SK-N-MC (cell line): ENCODE data around the gene ZNF319.

Experiments used
- DNase-seq: peaks from one replicate; pipeline ENCODE4 v3.0.0-alpha.2; 2011; ENCODE audit warnings: low read depth, low spot score
- H3K27ac ChIP-seq: fragments of 200-600 bp; sonication (generic); 2 replicates; pipeline ENCODE4 v1.5.1; 2016; ENCODE audit warnings: mixed run types
- H3K36me3 ChIP-seq: fragments of 200-600 bp; sonication (generic); 2 replicates; pipeline ENCODE4 v1.6.1; 2017; ENCODE audit warnings: antibody characterized with exemption, low read length, mixed read lengths; ENCODE audit not compliant: insufficient read depth
- H3K4me3 ChIP-seq: fragments of 200-600 bp; sonication (generic); 2 replicates; pipeline ENCODE4 v1.5.1; 2016
- H3K9ac ChIP-seq: fragments of 200-600 bp; sonication (generic); 2 replicates; pipeline ENCODE4 v1.8.0; 2017; ENCODE audit warnings: mixed run types, mixed read lengths; ENCODE audit not compliant: insufficient read length
- H3K9me3 ChIP-seq: fragments of 200-600 bp; sonication (generic); 2 replicates; pipeline ENCODE4 v1.6.1; 2017; ENCODE audit warnings: low read depth, mild to moderate bottlenecking, antibody characterized with exemption, low read length, moderate library complexity, mixed read lengths
- EZH2 ChIP-seq: fragments of 200-600 bp; sonication (generic); IDR thresholded peaks from one replicate; pipeline ENCODE4 v1.6.1; 2017; ENCODE audit warnings: antibody characterized with exemption
- FOXP2 ChIP-seq: optimal IDR thresholded peaks from 2 replicates; pipeline ENCODE3; 2011; ENCODE audit warnings: mild to moderate bottlenecking, moderate library complexity; ENCODE audit not compliant: insufficient read depth; ENCODE audit errors: extremely low read length, control extremely low read depth
- POLR2AphosphoS5 ChIP-seq: IDR thresholded peaks from 2 replicates; pipeline ENCODE4 v1.6.1; 2012; ENCODE audit warnings: mild to moderate bottlenecking, low read depth, low read length, borderline replicate concordance

The ZNF319 gene

DNA sequence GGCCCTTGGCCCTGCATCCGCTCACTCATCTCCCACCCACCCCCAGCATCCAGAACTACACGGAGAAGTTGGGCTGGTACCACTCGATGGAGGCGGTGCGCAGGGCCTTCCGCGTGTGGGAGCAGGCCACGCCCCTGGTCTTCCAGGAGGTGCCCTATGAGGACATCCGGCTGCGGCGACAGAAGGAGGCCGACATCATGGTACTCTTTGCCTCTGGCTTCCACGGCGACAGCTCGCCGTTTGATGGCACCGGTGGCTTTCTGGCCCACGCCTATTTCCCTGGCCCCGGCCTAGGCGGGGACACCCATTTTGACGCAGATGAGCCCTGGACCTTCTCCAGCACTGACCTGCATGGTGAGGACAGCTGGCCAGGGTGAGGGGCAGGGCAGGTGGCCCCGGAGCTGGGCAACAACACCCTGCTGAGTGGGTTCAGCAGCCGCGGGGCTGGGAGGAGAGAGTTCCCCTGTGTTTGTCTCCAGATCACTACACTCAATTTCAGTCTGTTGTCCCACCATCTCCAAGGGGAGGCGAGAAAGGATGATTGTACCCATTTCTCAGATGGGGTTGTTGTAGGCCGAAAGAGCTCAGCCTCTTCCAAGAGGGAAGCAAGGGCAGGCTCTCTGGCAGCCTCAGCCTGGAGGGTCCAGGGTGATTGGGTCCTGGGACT lies 39.5 kb upstream of the ZNF319 start:
- no peak for TF ChIP-seq FOXP2
- Histone ChIP-seq H3K9me3 (no peaks in the 10 kb centered on the region), H3K4me3 (no peak overlapping the region), H3K27ac (no peak overlapping the region), H3K36me3 (no peaks in the 10 kb centered on the region), H3K9ac (no peak overlapping the region)
- no peak for DNase-seq

DNA sequence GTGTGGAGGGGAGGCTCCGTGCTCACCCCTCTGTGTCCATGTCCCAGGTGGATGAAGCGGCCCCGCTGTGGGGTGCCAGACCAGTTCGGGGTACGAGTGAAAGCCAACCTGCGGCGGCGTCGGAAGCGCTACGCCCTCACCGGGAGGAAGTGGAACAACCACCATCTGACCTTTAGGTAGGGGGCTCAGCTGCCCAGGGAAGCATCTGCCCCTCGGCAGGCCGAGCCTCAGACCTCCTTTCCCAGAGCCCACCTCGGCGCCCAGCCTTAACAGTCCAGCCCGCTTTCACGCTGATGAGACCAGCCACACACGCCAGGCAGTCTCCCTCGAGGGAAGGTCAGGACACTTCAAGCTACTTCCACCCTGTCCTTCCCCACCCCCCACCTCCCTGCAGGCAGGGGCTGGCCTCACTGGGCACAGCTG lies 37.8 kb upstream of the ZNF319 start:
- no peaks in the 10 kb centered on the region for H3K36me3 ChIP-seq
- H3K4me3 ChIP-seq: no peak overlapping the region
- H3K9me3 ChIP-seq: no peaks in the 10 kb centered on the region
- DNase-seq: no peak
- TF ChIP-seq POLR2AphosphoS5: no peak
- no peak for TF ChIP-seq FOXP2
- TF ChIP-seq EZH2: no peak
- H3K9ac ChIP-seq: no peak overlapping the region
- no peak overlapping the region for H3K27ac ChIP-seq

DNA sequence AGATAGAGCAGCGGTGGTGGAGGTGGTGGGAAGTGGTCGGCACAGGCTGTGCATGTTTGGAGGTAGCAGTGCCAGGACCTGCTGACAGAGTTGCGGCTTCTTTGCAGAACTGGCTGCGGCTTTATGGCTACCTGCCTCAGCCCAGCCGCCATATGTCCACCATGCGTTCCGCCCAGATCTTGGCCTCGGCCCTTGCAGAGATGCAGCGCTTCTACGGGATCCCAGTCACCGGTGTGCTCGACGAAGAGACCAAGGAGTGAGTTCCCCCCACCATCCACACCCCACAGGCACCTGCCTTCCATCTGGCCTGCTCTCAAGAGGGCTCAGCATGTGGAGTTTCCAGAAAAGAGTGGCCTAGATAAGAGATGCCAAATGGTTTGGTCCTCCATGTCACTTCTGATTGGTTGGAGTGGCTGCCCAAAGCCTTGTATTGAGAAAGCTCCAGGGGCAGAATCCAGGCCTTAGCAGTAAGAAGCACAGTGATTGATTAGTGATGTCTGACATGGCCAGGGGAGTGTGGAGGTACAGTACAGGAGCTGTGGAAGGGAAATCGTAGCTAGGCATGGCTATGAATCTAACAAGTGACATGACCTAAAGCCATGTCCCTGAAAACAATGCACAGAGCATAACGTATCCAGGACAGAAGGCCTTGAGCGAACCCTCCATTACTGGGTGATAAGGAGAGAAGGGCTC lies 37.0 kb upstream of the ZNF319 start:
- no peak for DNase-seq
- Histone ChIP-seq H3K4me3 (no peak overlapping the region), H3K36me3 (no peaks in the 10 kb centered on the region), H3K9me3 (no peaks in the 10 kb centered on the region), H3K9ac (no peak overlapping the region), H3K27ac (no peak overlapping the region)
- no peak for TF ChIP-seq POLR2AphosphoS5
- TF ChIP-seq FOXP2: no peak
- TF ChIP-seq EZH2: no peak

DNA sequence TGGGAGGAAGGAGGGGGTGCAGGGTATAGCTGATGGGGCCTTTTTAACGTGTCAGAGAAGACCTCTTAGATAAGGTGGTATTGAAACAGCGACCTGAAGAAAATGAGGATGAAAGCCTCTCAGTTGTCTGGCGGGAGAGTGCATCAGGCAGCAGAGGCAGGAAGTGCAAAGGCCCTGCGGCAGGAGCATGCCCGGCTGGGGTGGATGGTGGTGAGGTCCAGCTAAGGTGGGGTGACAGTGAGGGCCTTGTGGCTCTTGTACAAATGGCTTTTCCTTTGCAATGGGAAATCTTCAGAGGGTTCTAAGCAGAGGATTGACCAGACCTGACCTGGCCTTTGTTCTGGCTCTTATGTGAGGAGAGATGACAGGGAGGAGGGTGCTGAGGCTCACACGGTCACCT lies 36.5 kb upstream of the ZNF319 start:
- DNase-seq: no peak
- no peak overlapping the region for H3K27ac ChIP-seq
- H3K4me3 ChIP-seq: no peak overlapping the region
- no peaks in the 10 kb centered on the region for H3K36me3 ChIP-seq
- no peaks in the 10 kb centered on the region for H3K9me3 ChIP-seq
- no peak overlapping the region for H3K9ac ChIP-seq
- TF ChIP-seq EZH2 (no peak), POLR2AphosphoS5 (no peak), FOXP2 (no peak)

DNA sequence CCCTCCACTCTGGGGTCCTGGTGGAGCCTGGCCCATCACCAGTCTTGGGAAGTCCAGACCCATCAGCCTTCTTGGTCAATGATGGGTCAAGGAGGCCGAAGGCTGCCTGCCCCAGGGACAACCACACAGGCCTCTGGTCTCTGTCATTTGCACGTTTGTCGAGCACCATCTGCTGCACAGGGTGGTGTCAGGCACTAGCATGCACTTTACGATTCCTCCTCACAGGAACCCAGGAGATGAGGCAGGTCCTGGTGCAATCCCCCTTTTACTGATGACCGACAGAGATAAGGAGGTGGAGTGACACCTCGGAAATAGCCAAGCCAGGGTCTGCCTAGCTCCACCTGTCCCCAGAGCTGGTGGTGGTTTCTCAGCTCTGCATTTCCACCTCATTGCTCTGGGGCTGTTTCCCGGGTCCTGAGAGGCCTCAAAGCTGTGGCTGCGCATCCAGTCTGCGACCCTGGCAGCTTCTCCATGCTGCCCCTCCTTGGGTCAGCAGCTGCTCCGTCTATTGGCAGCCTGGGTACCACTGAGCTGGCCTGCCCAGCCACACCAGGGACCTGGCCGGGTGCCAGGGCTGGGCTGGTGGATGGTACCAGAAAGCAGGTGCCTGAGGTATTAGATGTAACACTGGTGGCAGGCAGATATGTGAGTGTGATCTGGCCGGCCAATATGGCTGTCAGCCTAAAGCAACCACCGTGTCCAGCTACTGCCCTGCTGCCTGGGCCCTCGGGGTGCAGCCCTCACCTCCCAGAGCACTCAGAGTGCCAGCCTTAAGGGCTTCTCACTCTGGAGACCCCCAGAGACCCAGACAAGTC lies 35.1 kb upstream of the ZNF319 start:
- no peak overlapping the region for H3K27ac ChIP-seq
- H3K9ac ChIP-seq: no peak overlapping the region
- no peak overlapping the region for H3K4me3 ChIP-seq
- no peaks in the 10 kb centered on the region for H3K36me3 ChIP-seq
- TF ChIP-seq FOXP2 (no peak), POLR2AphosphoS5 (no peak), EZH2 (no peak)
- no peak for DNase-seq
- H3K9me3 ChIP-seq: no peaks in the 10 kb centered on the region

DNA sequence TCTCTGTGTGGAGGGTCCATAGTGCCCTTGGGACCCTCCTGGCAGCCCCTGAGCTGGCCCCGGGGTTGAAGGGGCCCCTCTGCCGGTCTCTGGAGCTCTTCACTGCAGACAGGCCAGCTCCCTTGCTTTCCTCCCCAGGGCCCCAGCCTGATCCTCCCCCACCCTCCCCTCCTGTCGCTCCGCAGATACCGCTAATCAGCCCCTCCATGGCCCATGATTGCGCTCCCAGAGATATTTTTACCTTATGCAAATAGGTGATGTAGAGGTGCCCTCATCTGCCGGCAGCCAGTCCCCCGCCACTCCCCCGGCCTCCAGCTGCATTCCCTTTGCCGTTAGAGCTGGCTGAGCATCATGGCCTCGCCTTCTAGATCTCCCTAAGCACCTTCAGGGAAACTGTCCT lies 34.3 kb upstream of the ZNF319 start:
- no peak overlapping the region for H3K27ac ChIP-seq
- DNase-seq: no peak
- TF ChIP-seq EZH2: no peak
- no peak for TF ChIP-seq POLR2AphosphoS5
- TF ChIP-seq FOXP2: no peak
- no peak overlapping the region for H3K9ac ChIP-seq
- no peaks in the 10 kb centered on the region for H3K9me3 ChIP-seq
- H3K36me3 ChIP-seq: no peaks in the 10 kb centered on the region
- no peak overlapping the region for H3K4me3 ChIP-seq

DNA sequence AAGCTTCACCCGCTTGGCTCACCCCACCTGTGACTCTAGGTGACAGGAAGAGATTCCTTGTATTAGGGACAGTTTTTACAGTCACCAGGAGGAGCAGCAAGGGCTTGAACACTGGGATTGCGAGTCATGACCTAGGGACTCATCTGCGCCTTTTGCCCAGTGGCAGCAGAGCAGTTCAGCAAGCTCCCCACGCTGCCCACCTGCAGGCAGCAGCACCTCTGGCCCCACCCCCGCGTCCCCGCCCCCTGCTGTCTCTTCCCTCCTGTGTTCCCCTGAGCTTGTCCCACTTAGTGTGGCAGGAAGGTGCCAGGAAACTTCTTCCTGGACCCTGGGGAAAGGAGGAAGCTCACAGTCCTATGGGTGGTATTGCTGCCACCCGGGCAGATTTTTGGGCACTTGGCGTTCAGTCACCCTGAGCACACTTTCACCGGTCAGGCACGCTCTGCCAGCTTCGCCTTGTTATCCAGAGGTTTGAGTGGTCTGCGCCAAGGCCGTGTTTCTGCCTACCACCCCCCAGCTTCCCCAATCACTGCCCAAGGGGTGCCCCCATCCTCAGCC lies 33.7 kb upstream of the ZNF319 start:
- Histone ChIP-seq H3K27ac (no peak overlapping the region), H3K9me3 (no peaks in the 10 kb centered on the region), H3K9ac (no peak overlapping the region), H3K4me3 (no peak overlapping the region), H3K36me3 (no peaks in the 10 kb centered on the region)
- DNase-seq: no peak
- no peak for TF ChIP-seq EZH2
- TF ChIP-seq FOXP2: no peak
- TF ChIP-seq POLR2AphosphoS5: no peak

DNA sequence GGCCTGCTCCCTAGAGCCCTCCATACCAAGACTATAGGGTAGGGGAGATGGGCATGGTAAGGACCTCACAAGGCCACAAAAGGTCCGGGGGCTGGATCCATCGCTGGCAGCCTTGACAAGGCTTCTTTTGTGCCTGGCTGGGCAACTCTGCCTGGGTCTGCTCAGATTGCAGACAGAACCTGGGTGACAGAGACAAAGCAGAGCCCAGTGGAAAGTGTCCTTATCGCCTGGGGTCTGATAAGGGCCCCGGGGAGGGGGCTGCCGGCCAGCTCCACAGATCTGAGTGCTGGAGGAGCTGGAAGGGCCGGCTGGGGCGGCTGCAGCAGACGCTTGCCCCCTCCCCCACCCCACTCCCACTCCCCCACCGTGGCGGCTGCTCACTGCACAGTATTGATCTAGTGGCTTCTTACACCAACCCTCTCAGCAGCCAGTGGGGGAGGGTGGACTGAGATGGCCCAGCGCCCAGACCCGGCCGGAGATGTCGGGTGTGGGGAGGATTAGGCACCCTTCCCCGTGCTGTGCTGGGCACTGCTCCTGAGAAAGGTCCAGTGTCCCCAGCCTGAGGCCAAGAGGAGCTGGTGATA lies 32.3 kb upstream of the ZNF319 start:
- Histone ChIP-seq H3K36me3 (no peaks in the 10 kb centered on the region), H3K9ac (no peak overlapping the region), H3K4me3 (no peak overlapping the region), H3K9me3 (no peaks in the 10 kb centered on the region), H3K27ac (no peak overlapping the region)
- no peak for DNase-seq
- no peak for TF ChIP-seq EZH2
- no peak for TF ChIP-seq POLR2AphosphoS5
- TF ChIP-seq FOXP2: no peak
